DOHH2 (cell line): ENCODE measurements around the gene CDC42.

ENCODE experiments used
- H3F3A ChIP-seq: fragments of 200-600 bp; sonication (generic), shearing (Covaris generic); 2 replicates; pipeline ENCODE4 v1.6.0; 2016; ENCODE audit warnings: antibody characterized with exemption, mild to moderate bottlenecking; ENCODE audit not compliant: control insufficient read depth, insufficient read depth
- H3K27ac ChIP-seq: fragments of 200-600 bp; sonication (generic); 2 replicates; pipeline ENCODE4 v1.5.1; 2014; ENCODE audit warnings: low read depth, mild to moderate bottlenecking, low read length, moderate library complexity
- H3K27me3 ChIP-seq: fragments of 200-600 bp; sonication (generic); 2 replicates; pipeline ENCODE4 v1.6.1; 2014; ENCODE audit warnings: mild to moderate bottlenecking, low read length, mixed read lengths; ENCODE audit not compliant: control insufficient read depth
- H3K36me3 ChIP-seq: fragments of 200-600 bp; sonication (generic); 2 replicates; pipeline ENCODE4 v1.6.1; 2014; ENCODE audit warnings: mild to moderate bottlenecking, low read length, moderate library complexity, mixed read lengths; ENCODE audit not compliant: control insufficient read depth
- H3K4me1 ChIP-seq: fragments of 200-600 bp; sonication (generic); 2 replicates; pipeline ENCODE4 v1.6.1; 2014; ENCODE audit warnings: mild to moderate bottlenecking, low read length, mixed read lengths; ENCODE audit not compliant: control insufficient read depth
- H3K4me2 ChIP-seq: fragments of 200-600 bp; sonication (generic); 2 replicates; pipeline ENCODE4 v1.6.0; 2014; ENCODE audit warnings: mild to moderate bottlenecking, low read length, moderate library complexity
- H3K4me3 ChIP-seq: fragments of 200-600 bp; sonication (generic); 2 replicates; pipeline ENCODE4 v1.5.1; 2014; ENCODE audit warnings: mild to moderate bottlenecking, low read length, mixed read lengths
- H3K79me2 ChIP-seq: fragments of 200-600 bp; sonication (generic); 2 replicates; pipeline ENCODE4 v1.6.1; 2014; ENCODE audit warnings: mild to moderate bottlenecking, low read length, mixed read lengths; ENCODE audit not compliant: control insufficient read depth
- H3K9me2 ChIP-seq: fragments of 200-600 bp; sonication (generic); replicated peaks from 2 replicates; pipeline ENCODE4 v1.6.1; 2014; ENCODE audit warnings: mild to moderate bottlenecking, low read length, mixed read lengths; ENCODE audit not compliant: control insufficient read depth
- H3K9me3 ChIP-seq: fragments of 200-600 bp; sonication (generic); 2 replicates; pipeline ENCODE4 v1.6.1; 2014; ENCODE audit warnings: antibody characterized with exemption, low read length, mixed read lengths; ENCODE audit not compliant: control insufficient read depth, insufficient read depth
- H4K20me1 ChIP-seq: fragments of 200-600 bp; sonication (generic); 2 replicates; pipeline ENCODE4 v1.6.0; 2014; ENCODE audit warnings: low read depth, mild to moderate bottlenecking, antibody characterized with exemption, low read length, moderate library complexity; ENCODE audit not compliant: control insufficient read depth, insufficient read depth
- CTCF ChIP-seq: fragments of 200-600 bp; sonication (generic); IDR thresholded peaks from one replicate; pipeline ENCODE4 v1.5.1; 2014; ENCODE audit warnings: antibody characterized with exemption, mild to moderate bottlenecking, low read depth, low read length; ENCODE audit not compliant: poor library complexity, severe bottlenecking
- EZH2phosphoT487 ChIP-seq: fragments of 200-600 bp; sonication (generic); IDR thresholded peaks from 2 replicates; pipeline ENCODE4 v1.6.1; 2017; ENCODE audit warnings: borderline replicate concordance, mild to moderate bottlenecking, antibody characterized with exemption, low read length, moderate library complexity, mixed read lengths

Gene CDC42

GRCh38 chr1:22108339-22109105 is 56.0 kb downstream of the CDC42 start:
- no peaks in the 10 kb centered on the region for H3K4me1 ChIP-seq
- no peak for TF ChIP-seq EZH2phosphoT487
- no peak for TF ChIP-seq CTCF
- peaks cover 36% of the 10 kb centered on the region for H3K36me3 ChIP-seq
- H4K20me1 ChIP-seq = peaks cover 20% of the 10 kb centered on the region
- no peak overlapping the region for H3K4me2 ChIP-seq
- H3F3A ChIP-seq = no peaks in the 10 kb centered on the region
- H3K9me2 ChIP-seq = no peaks in the 10 kb centered on the region
- no peak overlapping the region for H3K4me3 ChIP-seq
- H3K79me2 ChIP-seq = peaks cover 2% of the 10 kb centered on the region; the same call in 1 of the 2 replicates
- no peaks in the 10 kb centered on the region for H3K9me3 ChIP-seq
- no peaks in the 10 kb centered on the region for H3K27me3 ChIP-seq
- no peak overlapping the region for H3K27ac ChIP-seq

GRCh38 chr1:22110016-22110415 is 57.5 kb downstream of the CDC42 start:
- Histone ChIP-seq H3K9me2 (no peaks in the 10 kb centered on the region), H3K9me3 (no peaks in the 10 kb centered on the region), H3K4me1 (no peaks in the 10 kb centered on the region), H3F3A (no peaks in the 10 kb centered on the region), H3K27ac (no peak overlapping the region), H3K4me3 (no peak overlapping the region), H3K36me3 (peaks cover 39% of the 10 kb centered on the region), H3K79me2 (peaks cover 2% of the 10 kb centered on the region; the same call in 1 of the 2 replicates), H3K27me3 (no peaks in the 10 kb centered on the region), H4K20me1 (peaks cover 20% of the 10 kb centered on the region), H3K4me2 (no peak overlapping the region)
- TF ChIP-seq EZH2phosphoT487 (no peak), CTCF (no peak)

DNA sequence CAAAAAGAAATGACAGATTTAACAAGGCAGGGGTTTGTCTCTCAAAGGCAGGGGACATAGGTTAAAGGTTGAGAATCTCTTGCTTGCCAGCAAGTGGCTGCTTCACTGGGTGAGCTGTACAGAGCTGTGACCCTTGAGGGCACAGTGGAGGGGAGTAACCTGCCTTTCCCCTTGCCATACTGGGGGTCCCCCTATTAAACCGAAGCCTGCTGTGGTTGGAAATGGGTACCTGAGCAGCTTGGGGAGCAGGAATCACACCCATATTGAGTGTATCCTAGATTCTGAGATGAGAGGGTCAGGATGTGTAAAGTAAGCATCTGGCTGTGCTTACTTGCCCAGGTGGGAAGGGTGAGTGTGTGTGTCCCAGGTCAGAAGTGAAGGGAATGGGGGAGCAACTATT is 58.6 kb downstream of the CDC42 start:
- Histone ChIP-seq H3K4me2 (no peak overlapping the region), H3K27me3 (no peaks in the 10 kb centered on the region), H4K20me1 (peaks cover 13% of the 10 kb centered on the region; the same call in 1 of the 2 replicates), H3K4me3 (no peak overlapping the region), H3F3A (no peaks in the 10 kb centered on the region), H3K36me3 (peaks cover 34% of the 10 kb centered on the region), H3K9me2 (no peaks in the 10 kb centered on the region), H3K27ac (no peak overlapping the region), H3K9me3 (no peaks in the 10 kb centered on the region), H3K4me1 (no peaks in the 10 kb centered on the region), H3K79me2 (no peaks in the 10 kb centered on the region; the same call in 1 of the 2 replicates)
- TF ChIP-seq CTCF (no peak), EZH2phosphoT487 (no peak)
